Upper lobe of left lung (tissue), 6 donors: ENCODE results near the gene MYBBP1A. TPM values are rescaled to one million over a fixed set of nuclear protein-coding genes. Genes with fewer than 3 reads are reported as not detected.

Source experiments
- ATAC-seq, 2 donors: fragments of 200-7000 bp; cut with Tn5 transposase; one replicate each; pipeline ENCODE4 v1.9.1; 2022; ENCODE audit warnings: mild to moderate bottlenecking in 2 of 2, moderate library complexity in 2 of 2; ENCODE audit not compliant: low FRiP score in 2 of 2
- DNase-seq, 2 donors: peaks; one replicate each; pipeline ENCODE4 v3.0.0-alpha.2; 2019 to 2020
- H3K27ac ChIP-seq, 4 donors: fragments of 200-600 bp; sonication (generic); one replicate each; pipeline ENCODE4 v1.5.1; 2016 to 2019
- H3K27me3 ChIP-seq, 4 donors: fragments of 200-600 bp; sonication (generic); one replicate each; pipeline ENCODE4 v1.5.1; 2017 to 2019
- H3K36me3 ChIP-seq, 4 donors: fragments of 200-600 bp; sonication (generic); one replicate each; pipeline ENCODE4 v1.5.1; 2016 to 2019
- H3K4me1 ChIP-seq, 4 donors: fragments of 200-600 bp; sonication (generic); one replicate each; pipeline ENCODE4 v1.5.1; 2018 to 2019
- H3K4me3 ChIP-seq, 4 donors: fragments of 200-600 bp; sonication (generic); one replicate each; pipeline ENCODE4 v1.5.1; 2017 to 2019; ENCODE audit warnings: mild to moderate bottlenecking in 2 of 4, moderate library complexity in 1 of 4
- H3K9me3 ChIP-seq, 4 donors: fragments of 200-600 bp; sonication (generic); one replicate each; pipeline ENCODE4 v1.5.1; 2018 to 2019
- CTCF ChIP-seq, 6 experiments: fragments of 450-650 bp in 4 of 6; fragments of 200-600 bp in 2 of 6; sonication (generic) in 2 of 6; IDR thresholded peaks; one replicate each; pipeline ENCODE4 v1.5.1; 2016 to 2019; ENCODE audit warnings: antibody characterized with exemption in 6 of 6
- EP300 ChIP-seq, 4 donors: sonication (generic); formaldehyde crosslinking; IDR thresholded peaks; one replicate each; pipeline ENCODE4 v1.5.1; 2017; ENCODE audit warnings: antibody characterized with exemption in 4 of 4, control low read depth in 2 of 4
- POLR2A ChIP-seq, 4 donors: fragments of 450-650 bp; IDR thresholded peaks; one replicate each; pipeline ENCODE4 v1.5.1; 2016 to 2017; ENCODE audit warnings: antibody characterized with exemption in 4 of 4, mild to moderate bottlenecking in 2 of 4
- POLR2AphosphoS5 ChIP-seq, 2 donors: sonication (generic); formaldehyde crosslinking; IDR thresholded peaks; one replicate each; pipeline ENCODE4 v1.5.1; 2017; ENCODE audit warnings: antibody characterized with exemption in 2 of 2
- WGBS, 2 donors: methylation state at CpG; one replicate each; pipeline ENCODE4 v1.1.5; 2017 to 2018; 5-methylcytosine and 5-hydroxymethylcytosine counted together
- total RNA-seq, 6 donors: library from RNA; depleted of rRNA in 4 of 6; stranded (reverse); fragments of >200 nt in 4 of 6; gene quantifications; one replicate each; pipeline versions ENCODE4 v1.1.0 to v1.2.1, GENCODE V29; 2016 to 2021
- donor health status: DM: no; HTN: no; CAD: no; lungs with moderate emphysema.
- donor health status: DM: no; HTN: yes; CAD: no; lungs with severe emphysema.

The MYBBP1A gene
- total RNA-seq, 6 donors from 2014 or later, result 45.2 to 151 (median 57.3) TPM

GRCh38 chr17:4538236-4539002 lies 16.8 kb downstream of the MYBBP1A start:
- Histone ChIP-seq H3K4me3 (peak overlapping the region in 1 of 4 donors; percentile 1), H3K4me1 (peaks cover 69 to 88% (median 82%) of the 10 kb centered on the region in 4 donors), H3K36me3 (peaks cover 11 to 58% (median 37%) of the 10 kb centered on the region in 4 donors), H3K27me3 (no peaks in the 10 kb centered on the region), H3K27ac (peak overlapping the region; percentile 69 to 91 (median 87)), H3K9me3 (no peaks in the 10 kb centered on the region)
- TF ChIP-seq POLR2A (IDR thresholded peaks at IDR 0.05) (no peak), CTCF (IDR thresholded peaks at IDR 0.05) (no peak), EP300 (IDR thresholded peaks at IDR 0.05) (no peak), POLR2AphosphoS5 (IDR thresholded peaks at IDR 0.05) (no peak)
- peak in 1 of 2 donors; percentile 47 for DNase-seq
- no peak for ATAC-seq
- 60 to 74% methylated on average over 6 to 10 of the region's 13 CpGs for WGBS, 2 donors

GRCh38 chr17:4537451-4538235 lies 17.5 kb downstream of the MYBBP1A start:
- TF ChIP-seq POLR2A (IDR thresholded peaks at IDR 0.05) (no peak), EP300 (IDR thresholded peaks at IDR 0.05) (no peak), POLR2AphosphoS5 (IDR thresholded peaks at IDR 0.05) (no peak), CTCF (IDR thresholded peaks at IDR 0.05) (no peak)
- no peak overlapping the region for H3K4me3 ChIP-seq
- H3K9me3 ChIP-seq, result no peaks in the 10 kb centered on the region
- whole genome bisulfite sequencing, 2 donors, result 85 to 88% methylated on average over 8 to 15 of the region's 19 CpGs
- peaks cover 72 to 96% (median 89%) of the 10 kb centered on the region in 4 donors for H3K4me1 ChIP-seq
- peaks cover 11 to 58% (median 35%) of the 10 kb centered on the region in 4 donors for H3K36me3 ChIP-seq
- peak overlapping the region; percentile 69 to 91 (median 87) for H3K27ac ChIP-seq
- ATAC-seq, result no peak
- no peaks in the 10 kb centered on the region for H3K27me3 ChIP-seq
- peak in 1 of 2 donors; percentile 64 for DNase-seq

DNA sequence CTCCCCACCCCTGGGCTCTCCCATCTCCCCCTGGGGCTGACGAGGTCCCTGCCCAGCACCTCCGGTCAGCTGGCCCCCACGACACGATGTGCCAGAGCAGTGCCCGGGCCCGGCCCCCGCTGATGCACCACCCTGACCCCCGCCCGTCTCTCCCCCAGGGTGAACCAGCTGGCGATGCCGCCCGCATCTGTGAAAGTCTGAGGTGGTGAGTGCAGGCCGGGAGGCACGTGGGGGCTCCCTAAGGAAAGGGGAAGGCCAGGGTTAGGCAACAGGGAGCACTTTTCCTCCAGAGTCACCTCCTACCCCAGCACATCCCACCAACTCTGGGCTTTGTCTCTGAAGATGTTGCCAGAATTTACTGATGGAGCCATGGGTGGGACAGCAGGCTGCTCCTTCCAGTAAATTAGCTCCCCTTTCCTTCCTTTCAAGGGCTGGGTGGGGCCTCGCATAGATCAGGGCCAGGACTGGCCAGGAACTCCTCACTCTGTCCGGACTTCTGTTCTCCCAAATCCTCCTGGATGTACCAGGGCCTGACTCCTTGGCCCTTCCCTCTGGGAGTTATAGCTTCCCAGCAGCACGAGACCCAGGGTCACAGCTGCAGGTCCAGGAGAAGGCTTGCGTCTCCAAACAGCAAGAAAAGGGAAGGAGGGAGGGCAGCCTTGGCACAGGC lies 18.3 kb downstream of the MYBBP1A start:
- TF ChIP-seq POLR2A (IDR thresholded peaks at IDR 0.05), result peak in 1 of 4 donors; percentile 1
- TF ChIP-seq EP300 (IDR thresholded peaks at IDR 0.05), result peak in 3 of 4 donors; percentile 56 to 86 (median 63)
- no peak for TF ChIP-seq CTCF (IDR thresholded peaks at IDR 0.05)
- peak; percentile 51 to 82 for TF ChIP-seq POLR2AphosphoS5 (IDR thresholded peaks at IDR 0.05)
- Histone ChIP-seq H3K27me3 (no peaks in the 10 kb centered on the region), H3K27ac (peak overlapping the region; percentile 84 to 91 (median 88)), H3K9me3 (no peaks in the 10 kb centered on the region), H3K4me3 (no peak overlapping the region), H3K4me1 (peaks cover 77 to 98% (median 95%) of the 10 kb centered on the region in 4 donors), H3K36me3 (peaks cover 7 to 56% (median 29%) of the 10 kb centered on the region in 4 donors)
- DNase-seq (peak in 1 of 2 donors; percentile 83), ATAC-seq (peak in 1 of 2 donors; percentile 48)
- 36 to 51% methylated on average over 15 to 16 of the region's 18 CpGs for WGBS, 2 donors

DNA sequence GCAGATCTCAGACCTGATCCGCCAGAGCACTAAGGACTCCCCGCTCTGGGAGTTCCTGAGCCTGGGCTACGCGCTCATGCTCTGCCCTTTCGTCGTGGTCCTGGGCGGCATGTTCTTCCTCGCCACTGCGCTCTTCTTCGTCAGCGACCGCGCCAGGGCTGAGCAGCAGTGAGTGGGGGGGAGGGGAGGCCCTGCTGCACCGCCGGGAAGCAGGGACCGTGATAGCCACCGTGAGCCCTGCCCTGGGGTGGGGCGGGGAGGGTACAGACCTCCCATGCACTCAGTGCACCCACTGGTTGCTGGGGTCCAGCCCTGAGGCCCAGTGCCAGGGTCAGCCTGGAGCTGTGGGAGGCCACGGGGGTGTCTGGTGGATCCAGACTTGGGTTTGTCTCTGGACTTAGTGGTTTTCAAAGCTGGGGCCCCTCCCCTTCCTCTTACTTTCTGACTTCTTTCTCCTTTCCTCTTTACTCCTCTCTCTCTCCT lies 18.9 kb downstream of the MYBBP1A start:
- 33 to 58% methylated on average over 7 of the region's 19 CpGs for WGBS, 2 donors
- peak in 1 of 2 donors; percentile 76 for DNase-seq
- Histone ChIP-seq H3K27me3 (no peaks in the 10 kb centered on the region), H3K27ac (peak overlapping the region; percentile 84 to 91 (median 88)), H3K36me3 (peaks cover under 1 to 51% (median 24%) of the 10 kb centered on the region in 4 donors), H3K4me1 (peaks cover 76 to 97% (median 94%) of the 10 kb centered on the region in 4 donors), H3K4me3 (no peak overlapping the region), H3K9me3 (no peaks in the 10 kb centered on the region)
- no peak for TF ChIP-seq CTCF (IDR thresholded peaks at IDR 0.05)
- TF ChIP-seq POLR2A (IDR thresholded peaks at IDR 0.05), result no peak
- TF ChIP-seq EP300 (IDR thresholded peaks at IDR 0.05), result no peak
- no peak for TF ChIP-seq POLR2AphosphoS5 (IDR thresholded peaks at IDR 0.05)
- no peak for ATAC-seq
